HG03378 (cell line): ENCODE results near the gene UBE2K.
"Not testable (repeated sequence)": the region's sequence is repeated elsewhere in the genome, so short reads cannot be mapped to it uniquely, and the experiment has no call there.

Experiments
- ATAC-seq: cut with Tn5 transposase; IDR thresholded peaks from one replicate; pipeline ENCODE4 v1.9.1; 2021; ENCODE audit warnings: mild to moderate bottlenecking, moderate library complexity; ENCODE audit not compliant: unreplicated experiment

Gene UBE2K, protein sequence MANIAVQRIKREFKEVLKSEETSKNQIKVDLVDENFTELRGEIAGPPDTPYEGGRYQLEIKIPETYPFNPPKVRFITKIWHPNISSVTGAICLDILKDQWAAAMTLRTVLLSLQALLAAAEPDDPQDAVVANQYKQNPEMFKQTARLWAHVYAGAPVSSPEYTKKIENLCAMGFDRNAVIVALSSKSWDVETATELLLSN

DNA sequence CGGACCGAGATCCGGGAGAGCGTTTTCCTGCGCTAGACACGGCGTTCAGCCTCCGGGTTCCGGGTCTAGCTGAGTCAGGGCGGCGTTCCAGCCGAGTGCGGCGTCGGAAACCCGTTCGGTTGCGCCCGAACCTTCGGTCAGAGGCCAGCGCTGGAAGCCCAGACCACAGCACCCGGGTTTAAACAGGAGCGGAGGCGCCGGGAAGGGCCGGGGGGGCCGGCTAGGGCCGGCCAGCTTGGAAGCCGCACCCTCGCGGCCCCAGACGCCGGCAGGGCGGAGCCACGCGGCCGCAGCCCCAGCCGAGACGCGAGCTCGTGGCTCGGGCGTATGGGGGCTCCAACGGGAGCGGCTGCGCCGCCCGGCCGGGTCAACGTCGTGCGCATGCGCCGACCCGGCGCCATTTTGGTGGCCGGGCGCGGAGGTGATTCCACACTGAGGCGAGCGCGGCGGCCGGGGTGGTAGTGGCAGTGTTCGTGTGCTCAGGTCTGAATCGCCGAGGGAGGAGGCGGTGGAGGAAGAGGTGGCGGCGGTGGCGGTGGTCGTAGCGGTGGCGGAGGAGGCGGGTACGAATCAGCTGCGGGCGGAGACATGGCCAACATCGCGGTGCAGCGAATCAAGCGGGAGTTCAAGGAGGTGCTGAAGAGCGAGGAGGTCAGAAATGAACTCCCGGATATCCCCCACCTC lies at the start of gene UBE2K:
TSS of gene UBE2K (plus strand) at position 397 of the 684 bp plus-strand sequence. CDS start at position 589, 192 bp downstream.
- ATAC-seq = peak; percentile 44

GRCh38 chr4:39648213-39648612 lies 49.7 kb upstream of the UBE2K start:
- no peak for ATAC-seq

DNA sequence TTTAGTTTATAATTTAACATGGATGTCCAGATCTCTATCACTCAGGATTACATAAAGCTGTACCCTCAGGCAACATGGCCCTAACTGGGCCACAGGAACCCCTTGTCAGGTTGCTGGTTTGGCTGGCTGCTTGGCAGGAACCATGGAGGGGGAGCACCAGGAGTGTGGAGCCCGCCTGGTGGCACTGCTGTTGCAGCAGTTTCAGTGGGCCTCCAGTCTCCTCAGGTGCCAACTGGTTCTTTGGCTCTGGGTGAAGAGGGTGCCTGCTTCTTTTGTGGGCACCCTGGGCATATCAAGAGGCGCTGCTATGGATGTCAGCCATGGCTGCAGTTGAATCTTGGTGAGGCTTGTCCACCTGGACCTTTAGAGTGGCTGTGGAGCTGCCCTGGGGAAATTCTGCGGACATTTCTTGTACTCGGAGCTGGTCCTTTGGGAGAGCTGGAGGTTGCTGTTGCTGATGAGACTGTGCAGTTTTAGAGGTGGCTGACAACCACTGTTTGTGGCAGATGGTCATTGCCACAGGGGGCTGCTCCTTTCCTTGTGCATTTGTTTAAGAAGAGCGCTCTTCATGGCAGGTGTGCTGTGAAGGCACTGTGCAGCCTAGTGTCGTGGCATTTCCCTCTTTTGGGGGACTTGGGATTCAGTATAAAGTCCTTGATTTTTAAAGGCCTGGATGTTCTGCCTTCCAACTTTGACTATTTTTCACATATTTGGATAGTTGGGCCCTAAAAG lies 48.9 kb upstream of the UBE2K start:
- no peak for ATAC-seq

GRCh38 chr4:39649639-39650265 lies 48.2 kb upstream of the UBE2K start:
- ATAC-seq = no peak

GRCh38 chr4:39651586-39651985 lies 46.4 kb upstream of the UBE2K start:
- ATAC-seq = not testable (repeated sequence)

DNA sequence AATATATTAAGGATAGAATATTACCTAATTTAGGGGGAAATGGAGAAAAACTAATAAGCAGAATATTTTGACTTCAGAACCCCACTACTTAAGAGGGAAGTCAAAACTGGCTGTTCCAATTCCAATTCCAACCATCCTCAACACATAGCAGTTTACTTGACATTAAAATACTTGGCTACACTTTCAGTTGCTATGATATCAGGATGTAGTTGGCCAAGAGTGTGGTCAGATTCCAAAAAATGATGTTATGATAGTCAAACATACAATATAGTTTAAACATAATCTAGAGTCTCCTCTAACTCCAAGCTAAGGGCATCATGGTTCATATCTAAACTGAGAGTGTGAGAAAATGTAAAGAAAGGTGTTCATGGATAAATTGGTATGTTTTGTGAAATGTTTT lies 42.7 kb upstream of the UBE2K start:
- ATAC-seq = no peak

- no peak for ATAC-seq
These were observed 42.1 kb upstream of the UBE2K start for GRCh38 chr4:39655876-39656275.

- not testable (repeated sequence) for ATAC-seq
These were observed 41.3 kb upstream of the UBE2K start for GRCh38 chr4:39656638-39657037.

- ATAC-seq = peak; percentile 83
These were observed 40.5 kb upstream of the UBE2K start for GRCh38 chr4:39657465-39657864.

GRCh38 chr4:39658756-39659155 lies 39.2 kb upstream of the UBE2K start:
- no peak for ATAC-seq

- ATAC-seq = no peak
These were observed 37.9 kb upstream of the UBE2K start for GRCh38 chr4:39660045-39660444.

- no peak for ATAC-seq
These were observed 37.2 kb upstream of the UBE2K start for GRCh38 chr4:39660757-39661156.

GRCh38 chr4:39662683-39663082 lies 35.3 kb upstream of the UBE2K start:
- ATAC-seq = no peak

DNA sequence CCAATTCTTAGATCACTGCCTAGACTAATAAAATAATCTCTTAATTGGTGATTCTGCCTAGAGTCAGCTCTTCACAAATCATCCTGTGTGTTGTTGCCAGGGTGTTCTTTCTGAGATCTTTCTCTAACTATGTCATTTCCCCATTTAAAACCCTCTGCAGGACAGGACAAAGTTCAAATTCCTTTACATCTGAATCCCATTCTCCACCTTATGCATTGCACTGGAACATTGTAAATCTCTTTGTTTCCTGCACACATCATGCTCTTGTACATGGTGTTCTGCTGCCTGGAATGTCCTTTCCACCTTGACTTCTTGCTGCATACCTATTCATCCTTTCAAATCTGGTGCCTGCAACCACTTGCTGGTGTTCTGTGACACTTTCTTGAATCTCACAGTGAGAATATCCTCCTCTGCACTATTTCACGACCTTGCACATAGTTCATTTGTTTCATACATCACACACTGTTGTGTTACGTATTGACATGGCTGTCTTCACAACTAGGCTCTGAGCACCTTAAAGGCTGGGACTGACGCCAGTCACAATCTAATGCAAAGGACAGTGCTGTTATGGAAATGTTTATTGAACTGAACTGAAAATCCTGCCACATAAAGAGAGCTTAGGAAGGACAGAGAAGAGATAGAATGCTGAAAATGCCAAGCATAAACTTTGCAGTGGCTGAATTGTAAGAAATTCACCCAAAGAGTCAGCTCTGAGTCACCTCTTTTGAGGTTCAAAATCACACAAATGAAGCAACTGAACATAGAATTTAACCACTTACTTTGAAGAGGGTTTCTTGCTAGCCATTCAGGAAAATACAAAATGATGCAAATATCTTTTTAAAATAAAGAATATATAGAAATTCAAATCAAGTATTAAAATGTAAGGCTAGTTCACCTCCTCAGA lies 32.9 kb upstream of the UBE2K start:
- no peak for ATAC-seq

DNA sequence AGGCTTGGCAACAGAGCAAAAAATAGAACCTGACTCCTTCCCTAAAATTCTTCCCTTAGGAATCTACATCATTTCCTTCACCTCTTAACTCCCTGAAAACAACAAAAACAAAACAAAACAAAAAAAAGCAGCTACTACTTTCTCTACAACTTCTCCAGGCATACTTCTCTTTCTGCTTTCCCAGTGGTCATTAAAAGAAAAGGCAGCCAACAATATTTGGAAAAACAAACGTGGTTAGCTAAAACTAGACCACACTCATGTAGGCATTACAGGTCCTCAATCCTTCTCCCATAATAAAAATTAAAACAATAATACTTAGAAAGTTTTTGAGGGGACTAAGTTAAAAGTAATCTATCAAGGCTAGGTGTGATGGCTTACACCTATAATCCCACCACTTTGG lies 30.2 kb upstream of the UBE2K start:
- ATAC-seq = no peak

DNA sequence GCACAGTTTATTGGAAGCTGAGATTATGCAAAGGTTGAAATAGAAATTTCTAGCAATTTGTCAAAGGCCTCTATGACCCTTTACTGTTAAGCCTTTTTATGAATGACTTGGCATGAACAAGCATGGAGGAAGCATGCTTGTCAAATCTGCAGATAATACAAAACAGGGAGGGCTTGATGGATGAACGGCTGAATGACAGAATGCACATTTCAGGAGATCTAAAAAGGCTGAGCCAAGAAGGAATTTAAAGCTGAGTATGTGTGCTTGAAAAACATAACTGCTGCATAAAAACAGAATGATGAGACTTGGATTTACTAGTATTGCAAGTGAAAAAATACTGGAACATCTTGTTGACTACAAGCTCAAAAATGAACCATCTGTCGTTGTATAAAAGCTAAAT lies 29.0 kb upstream of the UBE2K start:
- ATAC-seq = no peak

GRCh38 chr4:39670296-39670695 lies 27.6 kb upstream of the UBE2K start:
- ATAC-seq = not testable (repeated sequence)

- ATAC-seq = not testable (repeated sequence)
These were observed 22.3 kb upstream of the UBE2K start for GRCh38 chr4:39675681-39676080.

- ATAC-seq = not testable (repeated sequence)
These were observed 16.9 kb upstream of the UBE2K start for GRCh38 chr4:39681003-39681402.

DNA sequence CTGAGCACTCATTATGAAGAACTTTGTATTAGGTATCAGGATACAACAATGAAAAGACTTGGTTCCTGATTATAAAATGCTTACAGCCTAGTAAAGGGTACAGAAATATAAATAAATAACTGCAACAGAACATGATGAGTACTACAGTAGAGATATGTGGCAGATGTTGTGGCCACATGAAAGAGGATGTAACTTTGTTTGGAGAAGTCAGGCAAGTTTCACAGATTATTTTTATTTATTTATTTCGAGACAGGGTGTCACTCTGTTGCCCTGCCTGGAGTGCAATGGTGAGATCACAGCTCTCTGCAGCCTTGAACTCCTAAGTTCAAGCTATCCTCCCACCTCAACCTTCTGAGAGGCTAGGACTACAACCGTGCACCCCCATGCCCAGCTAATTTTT lies 15.8 kb upstream of the UBE2K start:
- peak; percentile 85 for ATAC-seq
